ENCODE measurements around the gene TKT.
A peak's percentile ranks its signal among the peaks of the same experiment; 100 is the strongest.
"Not testable (repeated sequence)": the region's sequence is repeated elsewhere in the genome, so short reads cannot be mapped to it uniquely, and the experiment has no call there.

The TKT gene

GRCh38 chr3:53255775-53256703, at the start of gene TKT:
TKT (minus strand) TSS chr3:53256022; CDS start chr3:53255942, 80 bp downstream.
- peak; percentile 82 for DNase-seq

- DNase-seq = no peak
Measured at GRCh38 chr3:53303957-53304356, 48.1 kb upstream of the TKT start.

GRCh38 chr3:53303549-53303948, 47.7 kb upstream of the TKT start:
- no peak for DNase-seq

GRCh38 chr3:53300826-53301225, 45.0 kb upstream of the TKT start:
- no peak for DNase-seq

GRCh38 chr3:53299611-53300023, 43.8 kb upstream of the TKT start:
- DNase-seq = not testable (repeated sequence)

GRCh38 chr3:53295410-53295809, 39.6 kb upstream of the TKT start:
- no peak for DNase-seq

GRCh38 chr3:53293867-53294266, 38.0 kb upstream of the TKT start:
- DNase-seq = no peak

- no peak for DNase-seq
Measured at GRCh38 chr3:53288214-53288613, 32.4 kb upstream of the TKT start.

- peak; percentile 28 for DNase-seq
Measured at GRCh38 chr3:53287131-53287629, 31.4 kb upstream of the TKT start.

GRCh38 chr3:53286727-53287126, 30.9 kb upstream of the TKT start:
- no peak for DNase-seq

GRCh38 chr3:53282581-53282980, 26.8 kb upstream of the TKT start:
- DNase-seq = no peak

- DNase-seq = no peak
Measured at GRCh38 chr3:53278667-53279066, 22.8 kb upstream of the TKT start.

- DNase-seq = no peak
Measured at GRCh38 chr3:53274938-53275605, 19.2 kb upstream of the TKT start.

GRCh38 chr3:53273146-53273670, 17.4 kb upstream of the TKT start:
- no peak for DNase-seq

- no peak for DNase-seq
Measured at GRCh38 chr3:53269888-53270880, 14.4 kb upstream of the TKT start.

GRCh38 chr3:53269193-53269592, 13.4 kb upstream of the TKT start:
- DNase-seq = not testable (repeated sequence)

- no peak for DNase-seq
Measured at GRCh38 chr3:53267766-53268165, 11.9 kb upstream of the TKT start.

GRCh38 chr3:53264718-53265117, 8.9 kb upstream of the TKT start:
- DNase-seq = no peak

GRCh38 chr3:53263907-53264306, 8.1 kb upstream of the TKT start:
- DNase-seq = no peak

- DNase-seq = no peak
Measured at GRCh38 chr3:53261712-53262111, 5.9 kb upstream of the TKT start.

- no peak for DNase-seq
Measured at GRCh38 chr3:53260286-53260785, 4.5 kb upstream of the TKT start.
